Endothelial cell of umbilical vein (primary cell): ENCODE measurements around the gene FAM219B. TPM values are rescaled to one million over a fixed set of nuclear protein-coding genes. Genes with fewer than 3 reads are reported as not detected.

Experiments
- BruUV-seq: library from RNA; stranded (reverse); fragments of 400-500 nt; replicated peaks from 2 replicates; lab custom pipeline; 2021; lab: Mats Ljungman, UMichigan
- CTCF ChIA-PET: fragments of 300-600, 350-600 bp; sonication (Branson Sonifier 250); formaldehyde crosslinking; loops from one replicate; lab custom pipeline; 2021; ENCODE audit warnings: antibody characterized with exemption, inconsistent platforms; lab: Charles Lee
- POLR2A ChIA-PET: fragments of 300-600, 350-600 bp; sonication (Branson Sonifier 250); formaldehyde crosslinking; loops from one replicate; lab custom pipeline; 2021; ENCODE audit warnings: antibody characterized with exemption, inconsistent platforms; lab: Charles Lee
- DNase-seq: peaks from one replicate; pipeline ENCODE4 v3.0.0-alpha.2; 2011; ENCODE audit warnings: low read depth, low spot score
- FAIRE-seq: peaks from 2 replicates; lab custom pipeline; 2011; peaks lifted over from hg19 to GRCh38; lab: Jason Lieb, UNC
- H2AFZ ChIP-seq: 2 replicates; pipeline ENCODE4 v1.6.0; 2012; ENCODE audit warnings: low read depth, low read length, control low read depth, inconsistent platforms
- H3K27ac ChIP-seq: 2 replicates; pipeline ENCODE4 v1.5.1; 2011; ENCODE audit warnings: low read depth, mild to moderate bottlenecking, control low read depth, low read length, moderate library complexity; ENCODE audit not compliant: insufficient read depth
- H3K27me3 ChIP-seq, 2 experiments: 2 replicates each; pipeline versions ENCODE4 v1.6.0 to v1.6.1; 2011; ENCODE audit warnings: low read length in 2 of 2, mixed read lengths in 1 of 2; ENCODE audit not compliant: control insufficient read depth in 2 of 2, insufficient read depth in 2 of 2
- H3K36me3 ChIP-seq, 2 experiments: 2 replicates in 1 of 2; 3 replicates in 1 of 2; pipeline ENCODE4 v1.5.1; 2011; ENCODE audit warnings: low read length in 2 of 2, mild to moderate bottlenecking in 1 of 2, moderate library complexity in 1 of 2; ENCODE audit not compliant: control insufficient read depth in 2 of 2, insufficient read depth in 2 of 2; ENCODE audit errors: extremely low read depth in 1 of 2
- H3K4me1 ChIP-seq: 3 replicates; pipeline ENCODE4 v1.5.1; 2011; ENCODE audit warnings: mild to moderate bottlenecking, low read length; ENCODE audit not compliant: control insufficient read depth, insufficient read depth; ENCODE audit errors: extremely low read depth
- H3K4me2 ChIP-seq: 2 replicates; pipeline ENCODE4 v1.6.1; 2011; ENCODE audit warnings: low read length, control low read depth, mixed read lengths; ENCODE audit not compliant: insufficient read depth
- H3K4me3 ChIP-seq, 3 experiments: fragments of 200-600 bp in 1 of 3; sonication (generic), shearing (Covaris generic) in 1 of 3; replicated peaks in 1 of 3; 2 replicates each; pipeline ENCODE4 v1.5.1; 2011 to 2016; ENCODE audit warnings: control low read depth in 3 of 3, low read length in 3 of 3, mild to moderate bottlenecking in 2 of 3, inconsistent platforms in 1 of 3, low read depth in 1 of 3, moderate library complexity in 1 of 3; ENCODE audit not compliant: insufficient read depth in 1 of 3
- H3K79me2 ChIP-seq: 2 replicates; pipeline ENCODE4 v1.6.0; 2012; ENCODE audit warnings: low read length, inconsistent platforms; ENCODE audit not compliant: control insufficient read depth, insufficient read depth
- H3K9ac ChIP-seq: replicated peaks from 2 replicates; pipeline ENCODE3; 2011; ENCODE audit warnings: low read length, control low read depth; ENCODE audit not compliant: insufficient read depth; ENCODE audit errors: extremely low read depth
- H3K9me1 ChIP-seq: replicated peaks from 3 replicates; pipeline ENCODE4 v1.6.0; 2011; ENCODE audit warnings: mild to moderate bottlenecking, low read length; ENCODE audit not compliant: control insufficient read depth, insufficient read depth; ENCODE audit errors: extremely low read depth
- H3K9me3 ChIP-seq: replicated peaks from 2 replicates; pipeline ENCODE4 v1.5.1; 2012; ENCODE audit warnings: low read length, inconsistent platforms; ENCODE audit not compliant: control insufficient read depth, insufficient read depth
- H4K20me1 ChIP-seq: replicated peaks from 2 replicates; pipeline ENCODE3; 2011; ENCODE audit warnings: mild to moderate bottlenecking, low read length; ENCODE audit not compliant: control insufficient read depth, insufficient read depth; ENCODE audit errors: extremely low read depth
- EZH2 ChIP-seq: IDR thresholded peaks from 2 replicates; pipeline ENCODE4 v1.6.1; 2012; ENCODE audit warnings: borderline replicate concordance, low read depth, mild to moderate bottlenecking, moderate library complexity, low read length, inconsistent platforms; ENCODE audit not compliant: severe bottlenecking
- FOS ChIP-seq: IDR thresholded peaks from 2 replicates; pipeline ENCODE4 v1.6.1; 2011; ENCODE audit warnings: mild to moderate bottlenecking, low read length, moderate library complexity, borderline replicate concordance; ENCODE audit not compliant: insufficient read depth
- GATA2 ChIP-seq: IDR thresholded peaks from 2 replicates; pipeline ENCODE4 v1.7.0; 2011; ENCODE audit warnings: low read depth, mild to moderate bottlenecking, moderate library complexity, mixed read lengths, low read length; ENCODE audit not compliant: insufficient read length, insufficient read depth
- JUN ChIP-seq: IDR thresholded peaks from 2 replicates; pipeline ENCODE4 v1.6.1; 2011; ENCODE audit warnings: borderline replicate concordance, low read depth; ENCODE audit not compliant: insufficient read length, insufficient read depth
- MYC ChIP-seq: IDR thresholded peaks from one replicate; pipeline ENCODE4 v1.6.1; 2011; ENCODE audit warnings: mild to moderate bottlenecking, low read depth, low read length
- POLR2A ChIP-seq: IDR thresholded peaks from 2 replicates; pipeline ENCODE4 v1.6.1; 2012; ENCODE audit warnings: low read depth, mild to moderate bottlenecking, control low read depth, low read length
- POLR2AphosphoS5 ChIP-seq: IDR thresholded peaks from 2 replicates; pipeline ENCODE4 v1.6.1; 2012; ENCODE audit warnings: low read depth, mild to moderate bottlenecking, control low read depth, low read length, moderate library complexity; ENCODE audit not compliant: insufficient read depth
- dilution Hi-C: fragments of 300-500 bp; cut with MboI; formaldehyde crosslinking; loops from one replicate; pipeline ENCODE4 v1.15.0; 2019; ENCODE audit warnings: low sequenced_read_pairs; ENCODE audit not compliant: extremely low pct_ligation_motif_present
- intact Hi-C: fragments of 100-400 bp; cut with micrococcal nuclease; formaldehyde crosslinking; loops from one replicate; pipeline ENCODE4 v1.10.0; 2022
- polyA plus RNA-seq, 4 experiments: library from polyadenylated mRNA; depleted of rRNA in 3 of 4; stranded (reverse) in 3 of 4; unstranded in 1 of 4; fragments of >200 nt; gene quantifications; 2 replicates each; pipeline versions ENCODE4 v1.2.1 to v1.2.3, GENCODE V29; 2011 to 2012; ENCODE audit warnings: missing spikeins in 1 of 4
- total RNA-seq: library from RNA; stranded (reverse); gene quantifications from 2 replicates; pipeline ENCODE4 v1.2.3, GENCODE V29; 2021
- TF ChIP-seq, protein P1 (sequence below), 2 donors: IDR thresholded peaks; 1 replicate in 1 of 2; 2 replicates in 1 of 2; pipeline ENCODE4 v1.5.1; 2011; ENCODE audit warnings: low read length in 2 of 2, mild to moderate bottlenecking in 2 of 2, moderate library complexity in 2 of 2, control low read depth in 1 of 2, inconsistent platforms in 1 of 2, low read depth in 1 of 2; ENCODE audit not compliant: insufficient read depth in 1 of 2; ENCODE audit errors: extremely low read depth in 1 of 2
- TF ChIP-seq, protein P2 (sequence below): IDR thresholded peaks from 2 replicates; pipeline ENCODE4 v1.6.1; 2011; ENCODE audit not compliant: insufficient read depth, insufficient read length

The FAM219B gene
- total and polyA plus RNA-seq, 2 donors (not counting 3 experiments of a cell fraction or from before 2014, with no cell fraction given): 57.7 to 73.0 TPM

DNA sequence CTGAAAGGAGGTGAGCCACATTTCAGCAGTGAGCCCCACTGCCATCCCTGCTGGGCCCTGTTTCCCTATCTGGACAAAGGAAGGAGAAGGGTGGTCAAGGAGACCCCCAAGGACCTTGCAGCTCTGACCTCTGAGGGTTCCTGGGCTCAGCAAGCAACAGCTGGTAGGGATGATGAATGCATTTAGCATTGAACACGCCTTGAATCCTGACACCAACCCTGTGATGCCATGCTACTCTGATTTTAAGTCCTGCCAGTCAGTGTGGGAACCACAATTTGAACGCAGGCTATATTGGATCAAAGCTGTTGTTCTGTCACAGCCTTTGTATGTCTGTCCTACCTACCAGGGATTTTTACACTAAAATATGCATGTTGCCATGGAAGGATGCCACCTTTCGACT lies 10.3 kb downstream of the FAM219B start:
- no peaks in the 10 kb centered on the region for H3K4me1 ChIP-seq
- FAIRE-seq (no peak), DNase-seq (no peak)
- ChIA-PET POLR2A (no interaction called here), CTCF (interaction anchor here (1.4 to 2.0 kb wide), 2 partner anchors 10 to 126 kb away, joined by 4 to 6 read pairs; partner anchors contain the start of gene FAM219B)
- no peaks in the 10 kb centered on the region for H3K79me2 ChIP-seq
- no peak overlapping the region for H2AFZ ChIP-seq
- H3K9me1 ChIP-seq: no peaks in the 10 kb centered on the region
- no peak overlapping the region for H3K27ac ChIP-seq
- H3K4me2 ChIP-seq: no peak overlapping the region
- intact Hi-C loops: no loop called here
- dilution Hi-C loops: no loop called here
- no peak overlapping the region for H3K9ac ChIP-seq
- H3K27me3 ChIP-seq: no peaks in the 10 kb centered on the region
- no TSS peak for BruUV-seq
- no peak overlapping the region for H3K4me3 ChIP-seq
- H3K36me3 ChIP-seq: peaks cover 13 to 25% of the 10 kb centered on the region in 2 experiments
- TF ChIP-seq POLR2AphosphoS5: no peak
- TF ChIP-seq, protein P1, sequence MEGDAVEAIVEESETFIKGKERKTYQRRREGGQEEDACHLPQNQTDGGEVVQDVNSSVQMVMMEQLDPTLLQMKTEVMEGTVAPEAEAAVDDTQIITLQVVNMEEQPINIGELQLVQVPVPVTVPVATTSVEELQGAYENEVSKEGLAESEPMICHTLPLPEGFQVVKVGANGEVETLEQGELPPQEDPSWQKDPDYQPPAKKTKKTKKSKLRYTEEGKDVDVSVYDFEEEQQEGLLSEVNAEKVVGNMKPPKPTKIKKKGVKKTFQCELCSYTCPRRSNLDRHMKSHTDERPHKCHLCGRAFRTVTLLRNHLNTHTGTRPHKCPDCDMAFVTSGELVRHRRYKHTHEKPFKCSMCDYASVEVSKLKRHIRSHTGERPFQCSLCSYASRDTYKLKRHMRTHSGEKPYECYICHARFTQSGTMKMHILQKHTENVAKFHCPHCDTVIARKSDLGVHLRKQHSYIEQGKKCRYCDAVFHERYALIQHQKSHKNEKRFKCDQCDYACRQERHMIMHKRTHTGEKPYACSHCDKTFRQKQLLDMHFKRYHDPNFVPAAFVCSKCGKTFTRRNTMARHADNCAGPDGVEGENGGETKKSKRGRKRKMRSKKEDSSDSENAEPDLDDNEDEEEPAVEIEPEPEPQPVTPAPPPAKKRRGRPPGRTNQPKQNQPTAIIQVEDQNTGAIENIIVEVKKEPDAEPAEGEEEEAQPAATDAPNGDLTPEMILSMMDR (IDR thresholded peaks at IDR 0.05; ENCODE audit: extremely low read depth in 1 of 2, insufficient read depth in 1 of 2, low read depth in 1 of 2, low read length in 2 of 2): no peak
- no peaks in the 10 kb centered on the region for H3K9me3 ChIP-seq
- no peaks in the 10 kb centered on the region for H4K20me1 ChIP-seq

DNA sequence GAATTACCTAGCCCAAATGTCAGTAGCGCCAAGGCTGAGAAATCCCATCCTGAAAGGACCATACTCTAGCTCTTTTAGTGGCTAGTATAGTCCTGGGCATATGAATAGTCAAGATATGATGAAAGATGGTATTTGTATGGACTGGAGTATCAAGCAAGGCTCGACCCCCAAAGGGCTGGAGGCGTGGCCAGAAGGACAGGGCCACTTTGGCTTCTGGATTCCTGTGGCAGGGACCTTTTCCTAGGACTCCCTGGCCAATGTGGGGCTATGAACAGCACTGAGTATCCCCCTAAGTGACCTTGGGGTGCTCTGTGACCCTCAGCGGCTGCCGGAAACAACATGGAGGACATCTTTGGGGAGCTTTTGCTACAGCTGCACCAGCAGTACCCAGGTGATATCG lies 10.8 kb downstream of the FAM219B start:
- H3K36me3 ChIP-seq: peaks cover 10 to 22% of the 10 kb centered on the region in 2 experiments
- TF ChIP-seq POLR2AphosphoS5 (no peak), GATA2 (no peak), FOS (no peak), JUN (no peak), MYC (no peak), POLR2A (no peak), EZH2 (no peak)
- TF ChIP-seq, protein P1 (IDR thresholded peaks at IDR 0.05; ENCODE audit: extremely low read depth in 1 of 2, insufficient read depth in 1 of 2, low read depth in 1 of 2, low read length in 2 of 2): no peak
- TF ChIP-seq, protein P2, sequence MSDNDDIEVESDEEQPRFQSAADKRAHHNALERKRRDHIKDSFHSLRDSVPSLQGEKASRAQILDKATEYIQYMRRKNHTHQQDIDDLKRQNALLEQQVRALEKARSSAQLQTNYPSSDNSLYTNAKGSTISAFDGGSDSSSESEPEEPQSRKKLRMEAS: no peak

More for the DNA sequence above, 10.8 kb downstream of the FAM219B start:
- H3K4me2 ChIP-seq: no peak overlapping the region
- dilution Hi-C loops: no loop called here
- no peaks in the 10 kb centered on the region for H3K9me1 ChIP-seq
- H3K27ac ChIP-seq: no peak overlapping the region
- no peak overlapping the region for H2AFZ ChIP-seq
- no peak overlapping the region for H3K4me3 ChIP-seq
- H3K9ac ChIP-seq: no peak overlapping the region
- intact Hi-C loops: no loop called here
- H3K9me3 ChIP-seq: no peaks in the 10 kb centered on the region
- H3K79me2 ChIP-seq: no peaks in the 10 kb centered on the region
- H3K4me1 ChIP-seq: no peaks in the 10 kb centered on the region
- ChIA-PET POLR2A (no interaction called here), CTCF (interaction anchor here (1.1 to 2.0 kb wide), 2 partner anchors 11 to 51 kb away, joined by 3 to 6 read pairs; partner anchors contain the start of gene FAM219B)
- FAIRE-seq (no peak), DNase-seq (no peak)
- no TSS peak for BruUV-seq
- no peaks in the 10 kb centered on the region for H4K20me1 ChIP-seq
- no peaks in the 10 kb centered on the region for H3K27me3 ChIP-seq
